Testis (tissue), 3 donors: ENCODE results near the gene REV3L. TPM values are rescaled to one million over a fixed set of nuclear protein-coding genes. Genes with fewer than 3 reads are reported as not detected.
"Not testable (repeated sequence)": the region's sequence is repeated elsewhere in the genome, so short reads cannot be mapped to it uniquely, and the experiment has no call there.

Experiments used
- DNase-seq: peaks from one replicate; pipeline ENCODE4 v3.0.0-alpha.2; 2019
- H3K27ac ChIP-seq, 2 donors: fragments of 200-600 bp; sonication (generic); one replicate each; pipeline ENCODE4 v1.5.1; 2019
- H3K27me3 ChIP-seq: fragments of 200-600 bp; sonication (generic); one replicate; pipeline ENCODE4 v1.5.1; 2019
- H3K36me3 ChIP-seq: fragments of 200-600 bp; sonication (generic); one replicate; pipeline ENCODE4 v1.5.1; 2017; ENCODE audit warnings: low read depth; ENCODE audit errors: missing control alignments
- H3K4me1 ChIP-seq: fragments of 200-600 bp; sonication (generic); one replicate; pipeline ENCODE4 v1.5.1; 2019
- H3K4me3 ChIP-seq, 2 donors: fragments of 200-600 bp; sonication (generic); one replicate each; pipeline ENCODE4 v1.5.1; 2017 to 2019
- H3K9me3 ChIP-seq: fragments of 200-600 bp; sonication (generic); one replicate; pipeline ENCODE4 v1.5.1; 2017
- POLR2A ChIP-seq: fragments of 450-650 bp; IDR thresholded peaks from one replicate; pipeline ENCODE4 v1.6.1; 2017; ENCODE audit warnings: antibody characterized with exemption, mild to moderate bottlenecking, moderate library complexity
- WGBS, 2 donors: methylation state at CpG; one replicate each; pipeline ENCODE4 v1.1.5; 2018; 5-methylcytosine and 5-hydroxymethylcytosine counted together
- intact Hi-C: fragments of 100-400 bp; cut with DNase I; formaldehyde crosslinking; loops from one replicate; pipeline ENCODE4 v1.15.1; 2023; ENCODE audit warnings: low total_unique reads
- polyA plus RNA-seq: library from polyadenylated mRNA; stranded (reverse); fragments of 350-450 nt; fragmentation: Illumina TruSeq; extraction: RNeasy Lipid Tissue Mini Kit (QIAGEN cat#74804); gene quantifications from one replicate; pipeline ENCODE4 v1.2.3, GENCODE V29; 2014; ENCODE audit warnings: low read depth, low replicate concordance; ENCODE audit not compliant: insufficient read depth
- total RNA-seq, 2 donors: library from RNA; depleted of rRNA; stranded (reverse); fragments of >200 nt; gene quantifications; one replicate each; pipeline ENCODE4 v1.2.3, GENCODE V29; 2016
- TF ChIP-seq, protein P1 (sequence below), 3 experiments: fragments of 450-650 bp in 2 of 3; fragments of 200-600 bp in 1 of 3; sonication (generic) in 1 of 3; IDR thresholded peaks; one replicate each; pipeline ENCODE4 v1.5.1; 2016 to 2019; ENCODE audit warnings: antibody characterized with exemption in 3 of 3, mild to moderate bottlenecking in 2 of 3, moderate library complexity in 1 of 3

Gene REV3L
- total and polyA plus RNA-seq, 3 donors from 2014 or later: 11.1 to 56.8 (median 48.8) TPM

- no peaks in the 10 kb centered on the region for H3K9me3 ChIP-seq
- DNase-seq: no peak
- H3K4me1 ChIP-seq: peaks cover 12% of the 10 kb centered on the region
- peak overlapping the region; percentile 47 to 91 for H3K27ac ChIP-seq
- no peaks in the 10 kb centered on the region for H3K27me3 ChIP-seq
- no peaks in the 10 kb centered on the region for H3K36me3 ChIP-seq
- TF ChIP-seq, protein P1, sequence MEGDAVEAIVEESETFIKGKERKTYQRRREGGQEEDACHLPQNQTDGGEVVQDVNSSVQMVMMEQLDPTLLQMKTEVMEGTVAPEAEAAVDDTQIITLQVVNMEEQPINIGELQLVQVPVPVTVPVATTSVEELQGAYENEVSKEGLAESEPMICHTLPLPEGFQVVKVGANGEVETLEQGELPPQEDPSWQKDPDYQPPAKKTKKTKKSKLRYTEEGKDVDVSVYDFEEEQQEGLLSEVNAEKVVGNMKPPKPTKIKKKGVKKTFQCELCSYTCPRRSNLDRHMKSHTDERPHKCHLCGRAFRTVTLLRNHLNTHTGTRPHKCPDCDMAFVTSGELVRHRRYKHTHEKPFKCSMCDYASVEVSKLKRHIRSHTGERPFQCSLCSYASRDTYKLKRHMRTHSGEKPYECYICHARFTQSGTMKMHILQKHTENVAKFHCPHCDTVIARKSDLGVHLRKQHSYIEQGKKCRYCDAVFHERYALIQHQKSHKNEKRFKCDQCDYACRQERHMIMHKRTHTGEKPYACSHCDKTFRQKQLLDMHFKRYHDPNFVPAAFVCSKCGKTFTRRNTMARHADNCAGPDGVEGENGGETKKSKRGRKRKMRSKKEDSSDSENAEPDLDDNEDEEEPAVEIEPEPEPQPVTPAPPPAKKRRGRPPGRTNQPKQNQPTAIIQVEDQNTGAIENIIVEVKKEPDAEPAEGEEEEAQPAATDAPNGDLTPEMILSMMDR (IDR thresholded peaks at IDR 0.05): no peak
- no peak for TF ChIP-seq POLR2A
- intact Hi-C loops: no loop called here
- WGBS, 2 donors: 39 to 46% methylated on average over 5 of the region's 5 CpGs
- no peak overlapping the region for H3K4me3 ChIP-seq
Measured at GRCh38 chr6:111521497-111522270, 38.7 kb upstream of the REV3L start.

- no peak for DNase-seq
- TF ChIP-seq, protein P1 (IDR thresholded peaks at IDR 0.05): no peak
- no peak for TF ChIP-seq POLR2A
- Histone ChIP-seq H3K36me3 (no peaks in the 10 kb centered on the region), H3K4me1 (peaks cover 12% of the 10 kb centered on the region), H3K27ac (no peak overlapping the region), H3K4me3 (no peak overlapping the region), H3K9me3 (no peaks in the 10 kb centered on the region), H3K27me3 (no peaks in the 10 kb centered on the region)
- intact Hi-C loops: no loop called here
Measured at GRCh38 chr6:111520524-111520923, 37.5 kb upstream of the REV3L start.

DNA sequence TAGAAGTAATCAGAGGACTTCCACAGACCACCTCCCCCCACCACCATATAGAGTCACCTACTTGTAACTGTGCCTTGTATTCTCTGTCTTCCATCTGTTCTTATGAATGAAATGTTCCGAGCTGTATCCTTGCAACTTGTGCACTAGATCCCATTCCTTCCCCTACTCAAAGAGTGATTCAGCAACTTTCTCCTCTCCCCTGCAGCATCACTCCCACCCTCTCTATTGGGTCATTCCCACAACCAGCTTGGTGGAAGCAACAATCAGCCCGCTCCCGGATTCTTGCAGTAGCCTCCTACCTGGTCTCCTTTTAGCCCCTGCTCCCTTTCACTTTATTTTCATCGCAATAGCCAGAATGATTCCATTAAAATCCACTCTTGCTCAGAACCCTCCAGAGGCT, 34.9 kb upstream of the REV3L start:
- TF ChIP-seq POLR2A: no peak
- TF ChIP-seq, protein P1 (IDR thresholded peaks at IDR 0.05): no peak
- DNase-seq: no peak
- no peaks in the 10 kb centered on the region for H3K9me3 ChIP-seq
- intact Hi-C loops: no loop called here
- no peaks in the 10 kb centered on the region for H3K4me1 ChIP-seq
- H3K4me3 ChIP-seq: no peak overlapping the region
- no peaks in the 10 kb centered on the region for H3K27me3 ChIP-seq
- no peaks in the 10 kb centered on the region for H3K36me3 ChIP-seq
- 79% methylated on average over 4 of the region's 4 CpGs for WGBS, 2 donors
- no peak overlapping the region for H3K27ac ChIP-seq

DNA sequence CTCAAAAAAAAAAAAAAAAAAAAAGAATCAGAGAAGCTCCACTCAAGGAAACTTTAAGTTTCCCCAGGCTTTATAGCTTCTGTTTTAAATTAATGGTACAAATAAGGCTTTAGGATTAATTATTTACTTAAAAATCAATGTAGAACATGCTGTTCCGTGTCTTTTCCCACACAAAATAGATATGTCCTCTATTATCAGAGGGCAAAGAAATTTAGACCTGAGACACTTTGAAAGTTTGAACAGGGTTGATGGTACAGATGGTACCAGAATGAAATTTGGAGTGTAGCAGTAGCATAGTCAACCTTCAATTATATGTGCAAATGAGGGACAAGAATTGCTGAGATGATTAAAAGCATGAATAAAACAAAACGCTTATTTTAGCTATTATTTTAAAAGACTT, 32.2 kb upstream of the REV3L start:
- Histone ChIP-seq H3K27me3 (no peaks in the 10 kb centered on the region), H3K4me3 (no peak overlapping the region), H3K36me3 (no peaks in the 10 kb centered on the region), H3K9me3 (no peaks in the 10 kb centered on the region), H3K4me1 (no peaks in the 10 kb centered on the region), H3K27ac (no peak overlapping the region)
- TF ChIP-seq POLR2A: no peak
- TF ChIP-seq, protein P1 (IDR thresholded peaks at IDR 0.05): no peak
- DNase-seq: no peak
- intact Hi-C loops: no loop called here
- WGBS, 2 donors: 64 to 70% methylated on average over 2 of the region's 2 CpGs

- H3K36me3 ChIP-seq, DNase-seq, H3K4me3 ChIP-seq, H3K9me3 ChIP-seq, intact Hi-C loops, H3K27me3 ChIP-seq, H3K27ac ChIP-seq, H3K4me1 ChIP-seq: not testable (repeated sequence)
- WGBS, 2 donors: 92% methylated on average over 6 of the region's 6 CpGs
Measured at GRCh38 chr6:111514531-111514930, 31.5 kb upstream of the REV3L start.

DNA sequence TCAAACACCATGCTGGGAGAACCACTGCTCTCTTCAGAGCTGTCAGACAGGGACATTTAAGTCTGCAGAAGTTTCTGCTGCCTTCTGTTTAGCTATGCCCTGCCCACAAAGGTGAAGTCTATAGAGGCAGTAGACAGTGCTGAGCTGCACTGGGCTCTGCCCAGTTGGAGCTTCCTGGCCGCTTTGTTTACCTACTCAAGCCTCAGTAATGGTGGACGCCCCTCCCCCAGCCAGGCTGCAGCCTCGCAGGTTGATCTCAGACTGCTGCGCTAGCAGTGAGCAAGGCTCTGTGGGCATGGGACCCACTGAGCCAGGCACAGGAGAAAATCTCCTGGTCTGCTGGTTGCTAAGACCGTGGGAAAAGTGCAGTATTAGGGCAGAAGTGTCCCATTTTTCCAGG, 24.2 kb upstream of the REV3L start:
- H3K36me3 ChIP-seq, H3K27ac ChIP-seq, intact Hi-C loops, H3K4me1 ChIP-seq, H3K4me3 ChIP-seq, DNase-seq, H3K9me3 ChIP-seq, H3K27me3 ChIP-seq: not testable (repeated sequence)
- 85 to 90% methylated on average over 3 to 5 of the region's 5 CpGs for WGBS, 2 donors

DNA sequence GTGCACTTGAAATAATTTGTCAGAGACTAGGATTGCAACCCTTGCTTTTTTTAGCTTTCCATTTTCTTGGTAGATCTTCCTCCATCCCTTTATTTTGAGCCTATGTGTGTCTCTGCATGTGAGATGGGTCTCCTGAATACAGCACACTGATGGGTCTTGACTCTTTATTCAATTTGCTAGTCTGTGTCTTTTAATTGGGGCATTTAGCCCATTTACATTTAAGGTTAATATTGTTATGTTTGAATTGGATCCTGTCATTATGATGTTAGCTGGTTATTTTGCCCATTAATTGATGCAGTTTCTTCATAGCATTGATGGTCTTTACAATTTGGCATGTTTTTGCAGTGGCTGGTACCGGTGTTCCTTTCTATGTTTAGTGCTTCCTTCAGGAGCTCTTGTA, 22.5 kb upstream of the REV3L start:
- DNase-seq, H3K9me3 ChIP-seq, H3K4me3 ChIP-seq, H3K27ac ChIP-seq, H3K36me3 ChIP-seq, intact Hi-C loops, H3K4me1 ChIP-seq, H3K27me3 ChIP-seq: not testable (repeated sequence)
- WGBS, 2 donors: 100% methylated on average over 1 of the region's 1 CpG
